Measurements from ENCODE around the gene ZNF362. TPM values are rescaled to one million over a fixed set of nuclear protein-coding genes. Genes with fewer than 3 reads are reported as not detected.

The ZNF362 gene, protein sequence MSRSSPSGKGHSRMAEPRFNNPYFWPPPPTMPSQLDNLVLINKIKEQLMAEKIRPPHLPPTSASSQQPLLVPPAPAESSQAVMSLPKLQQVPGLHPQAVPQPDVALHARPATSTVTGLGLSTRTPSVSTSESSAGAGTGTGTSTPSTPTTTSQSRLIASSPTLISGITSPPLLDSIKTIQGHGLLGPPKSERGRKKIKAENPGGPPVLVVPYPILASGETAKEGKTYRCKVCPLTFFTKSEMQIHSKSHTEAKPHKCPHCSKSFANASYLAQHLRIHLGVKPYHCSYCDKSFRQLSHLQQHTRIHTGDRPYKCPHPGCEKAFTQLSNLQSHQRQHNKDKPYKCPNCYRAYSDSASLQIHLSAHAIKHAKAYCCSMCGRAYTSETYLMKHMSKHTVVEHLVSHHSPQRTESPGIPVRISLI
- 8.9 to 13.2 TPM (median 11.2 TPM) in 5 replicates for total RNA-seq (2022; extraction: Qiagen RNA extraction; ENCODE audit: low read depth)

GRCh38 chr1:33256471-33257206 lies at the start of gene ZNF362:
ZNF362 (plus strand) TSS chr1:33256492; CDS start chr1:33270575, 14,083 bp downstream.

GRCh38 chr1:33320619-33321165 lies 64.4 kb downstream of the ZNF362 start, which contains the start of gene A3GALT2:
A3GALT2 (minus strand) TSS chr1:33321098; CDS start chr1:33321098, 0 bp downstream.

Other genes starting within 250 kb of the ZNF362 start
- 148 to 164 TPM (median 156 TPM) in 5 replicates for gene AK2, start 219.6 kb upstream of the ZNF362 start, total RNA-seq (2022; extraction: Qiagen RNA extraction; ENCODE audit: low read depth)
- 0.45 to 1.2 TPM (median 0.77 TPM) in 5 replicates for gene AZIN2, start 175.3 kb upstream of the ZNF362 start, total RNA-seq (2022; extraction: Qiagen RNA extraction; ENCODE audit: low read depth)
- 1.8 to 2.6 TPM (median 2.4 TPM) in 5 replicates for gene TRIM62, start 74.4 kb upstream of the ZNF362 start, total RNA-seq (2022; extraction: Qiagen RNA extraction; ENCODE audit: low read depth)
- gene A3GALT2, start 64.6 kb downstream of the ZNF362 start, total RNA-seq (2022; extraction: Qiagen RNA extraction; ENCODE audit: low read depth): not detected in 5 replicates
- gene PHC2, start 174.6 kb downstream of the ZNF362 start, total RNA-seq (2022; extraction: Qiagen RNA extraction; ENCODE audit: low read depth): 90.5 to 99.9 TPM (median 94.0 TPM) in 5 replicates
- gene ZSCAN20, start 216.2 kb downstream of the ZNF362 start, total RNA-seq (2022; extraction: Qiagen RNA extraction; ENCODE audit: low read depth): 1.6 to 2.1 TPM (median 1.7 TPM) in 5 replicates